ENCODE results near the gene CNPY2.

- TF ChIP-seq ZNF396 (CRISPR knock-in tag; IDR thresholded peaks at IDR 0.05; ENCODE audit: borderline replicate concordance) (no peak), ATF3 (CRISPR knock-in tag; conservative IDR thresholded peaks at IDR 0.05) (no peak)
- TF ChIP-seq, protein P1, sequence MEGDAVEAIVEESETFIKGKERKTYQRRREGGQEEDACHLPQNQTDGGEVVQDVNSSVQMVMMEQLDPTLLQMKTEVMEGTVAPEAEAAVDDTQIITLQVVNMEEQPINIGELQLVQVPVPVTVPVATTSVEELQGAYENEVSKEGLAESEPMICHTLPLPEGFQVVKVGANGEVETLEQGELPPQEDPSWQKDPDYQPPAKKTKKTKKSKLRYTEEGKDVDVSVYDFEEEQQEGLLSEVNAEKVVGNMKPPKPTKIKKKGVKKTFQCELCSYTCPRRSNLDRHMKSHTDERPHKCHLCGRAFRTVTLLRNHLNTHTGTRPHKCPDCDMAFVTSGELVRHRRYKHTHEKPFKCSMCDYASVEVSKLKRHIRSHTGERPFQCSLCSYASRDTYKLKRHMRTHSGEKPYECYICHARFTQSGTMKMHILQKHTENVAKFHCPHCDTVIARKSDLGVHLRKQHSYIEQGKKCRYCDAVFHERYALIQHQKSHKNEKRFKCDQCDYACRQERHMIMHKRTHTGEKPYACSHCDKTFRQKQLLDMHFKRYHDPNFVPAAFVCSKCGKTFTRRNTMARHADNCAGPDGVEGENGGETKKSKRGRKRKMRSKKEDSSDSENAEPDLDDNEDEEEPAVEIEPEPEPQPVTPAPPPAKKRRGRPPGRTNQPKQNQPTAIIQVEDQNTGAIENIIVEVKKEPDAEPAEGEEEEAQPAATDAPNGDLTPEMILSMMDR (IDR thresholded peaks at IDR 0.05), result no peak
Measured at GRCh38 chr12:56361487-56362129, 45.8 kb upstream of the CNPY2 start.

Data from WTC11 (cell line).